HG02943 (cell line): ENCODE results near the gene SERTAD1.
"Not testable (repeated sequence)": the region's sequence is repeated elsewhere in the genome, so short reads cannot be mapped to it uniquely, and the experiment has no call there.

Source experiments
- ATAC-seq: cut with Tn5 transposase; IDR thresholded peaks from one replicate; pipeline ENCODE4 v1.9.1; 2021; ENCODE audit warnings: mild to moderate bottlenecking, low read depth, moderate library complexity; ENCODE audit not compliant: unreplicated experiment

SERTAD1 gene

DNA sequence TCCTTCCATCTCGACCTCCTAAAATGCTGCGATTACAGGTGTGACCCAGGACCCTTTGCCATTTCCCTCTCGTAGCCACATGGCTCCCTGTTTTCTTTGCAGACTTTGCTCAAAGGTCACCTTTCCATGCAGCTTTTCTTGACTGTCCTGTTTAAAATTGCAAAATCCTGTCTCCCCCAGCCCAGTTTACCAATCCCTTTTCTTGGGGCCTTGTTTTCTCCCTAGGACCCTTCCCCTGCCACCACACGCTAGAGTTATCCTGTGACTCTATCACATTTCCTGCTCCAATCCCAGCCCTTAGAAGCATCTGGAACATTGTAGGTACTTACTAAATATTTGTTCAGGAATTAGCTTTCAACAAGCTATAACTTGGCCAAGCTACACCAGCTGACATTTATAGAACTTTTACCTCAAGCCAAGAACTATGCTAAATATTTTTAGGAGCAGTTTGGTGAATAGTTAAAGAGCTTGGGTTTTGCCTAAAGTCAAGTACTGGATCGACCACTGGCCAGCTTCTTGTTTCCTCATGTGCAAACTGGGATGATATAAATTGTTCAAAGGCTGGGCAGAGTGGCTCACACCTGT is 27.5 kb upstream of the SERTAD1 start:
- ATAC-seq: no peak

- no peak for ATAC-seq
Observed at GRCh38 chr19:40452016-40452415, 26.2 kb upstream of the SERTAD1 start.

GRCh38 chr19:40450664-40451063 is 24.9 kb upstream of the SERTAD1 start:
- ATAC-seq: no peak

- ATAC-seq: no peak
Observed at GRCh38 chr19:40449506-40449905, 23.7 kb upstream of the SERTAD1 start.

DNA sequence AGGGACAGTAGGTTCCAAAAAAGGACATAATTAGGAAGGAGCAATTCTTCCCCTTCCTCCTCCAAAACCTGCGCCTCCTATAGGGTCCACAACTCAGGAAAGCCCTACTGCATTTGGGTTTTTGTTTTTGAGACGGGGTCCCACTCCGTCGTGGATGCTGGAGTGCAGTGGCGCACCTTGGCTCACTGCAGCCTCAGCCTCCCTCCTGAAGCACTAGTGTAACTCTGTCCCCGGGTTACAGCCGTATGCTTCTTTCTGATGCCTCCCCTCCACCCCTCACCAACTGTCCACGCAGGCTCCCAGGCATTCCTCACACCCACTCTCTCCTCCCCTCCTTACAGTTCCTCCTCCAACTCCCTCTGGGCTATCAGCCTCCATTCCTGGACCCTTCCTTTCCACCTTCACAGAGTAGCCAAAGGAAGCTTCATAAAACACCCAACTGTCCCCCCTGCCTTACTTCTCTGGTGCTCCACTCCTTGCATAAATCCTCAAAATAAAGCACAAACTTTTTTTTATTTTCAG is 20.5 kb upstream of the SERTAD1 start:
- no peak for ATAC-seq

DNA sequence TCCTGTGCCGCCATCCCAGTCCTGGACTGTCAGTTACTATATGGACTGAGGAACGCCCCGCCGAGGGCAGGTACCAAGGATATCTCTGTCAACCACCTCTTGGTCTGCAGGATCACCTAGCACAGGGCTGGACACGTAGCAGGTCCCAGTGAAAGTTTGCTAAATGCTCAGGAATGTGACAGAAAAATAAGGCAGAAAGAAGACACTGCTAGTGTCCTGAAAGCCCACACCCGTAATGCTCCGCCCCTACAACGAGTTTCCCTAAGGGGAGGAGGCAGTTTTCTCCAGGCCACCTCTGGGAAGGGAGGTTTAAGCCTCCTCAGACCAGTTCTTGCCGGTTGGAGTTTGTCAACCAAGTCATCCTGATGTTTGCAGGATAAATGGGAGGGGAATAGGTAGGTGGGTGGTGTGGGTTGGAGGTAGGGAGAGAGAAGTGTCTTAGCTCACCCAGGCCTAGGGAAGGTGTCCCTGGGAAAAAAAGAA is 20.0 kb upstream of the SERTAD1 start:
- no peak for ATAC-seq

DNA sequence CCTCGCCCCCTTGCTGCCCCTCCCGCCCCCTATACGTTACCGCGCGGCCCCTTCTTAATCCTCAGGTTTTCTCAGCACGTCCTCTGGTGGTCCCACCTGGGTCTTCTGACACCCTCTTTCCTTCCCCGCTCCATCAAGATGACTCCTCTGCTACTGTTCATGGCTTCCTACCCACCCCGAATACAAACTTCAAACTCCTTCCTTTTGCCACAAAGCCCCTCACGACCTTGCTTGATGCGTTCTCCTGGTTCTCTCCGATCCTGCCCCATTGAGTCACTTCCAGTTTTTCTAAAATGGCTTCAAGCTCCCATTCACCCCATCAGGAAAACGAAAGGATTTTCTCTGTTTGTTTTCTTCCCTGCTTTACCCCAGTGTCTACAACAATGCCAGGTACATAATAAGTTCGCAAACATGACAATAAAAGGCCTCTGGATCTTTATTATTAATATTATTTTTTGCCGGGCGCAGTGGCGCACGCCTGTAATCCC is 19.1 kb upstream of the SERTAD1 start:
- ATAC-seq: no peak

GRCh38 chr19:40444000-40444824 is 18.4 kb upstream of the SERTAD1 start, which contains the start of gene SERTAD3:
TSS of gene SERTAD3 (minus strand) at chr19:40444335. CDS start at chr19:40442080, 2,255 bp downstream.
- peak; percentile 63 for ATAC-seq

DNA sequence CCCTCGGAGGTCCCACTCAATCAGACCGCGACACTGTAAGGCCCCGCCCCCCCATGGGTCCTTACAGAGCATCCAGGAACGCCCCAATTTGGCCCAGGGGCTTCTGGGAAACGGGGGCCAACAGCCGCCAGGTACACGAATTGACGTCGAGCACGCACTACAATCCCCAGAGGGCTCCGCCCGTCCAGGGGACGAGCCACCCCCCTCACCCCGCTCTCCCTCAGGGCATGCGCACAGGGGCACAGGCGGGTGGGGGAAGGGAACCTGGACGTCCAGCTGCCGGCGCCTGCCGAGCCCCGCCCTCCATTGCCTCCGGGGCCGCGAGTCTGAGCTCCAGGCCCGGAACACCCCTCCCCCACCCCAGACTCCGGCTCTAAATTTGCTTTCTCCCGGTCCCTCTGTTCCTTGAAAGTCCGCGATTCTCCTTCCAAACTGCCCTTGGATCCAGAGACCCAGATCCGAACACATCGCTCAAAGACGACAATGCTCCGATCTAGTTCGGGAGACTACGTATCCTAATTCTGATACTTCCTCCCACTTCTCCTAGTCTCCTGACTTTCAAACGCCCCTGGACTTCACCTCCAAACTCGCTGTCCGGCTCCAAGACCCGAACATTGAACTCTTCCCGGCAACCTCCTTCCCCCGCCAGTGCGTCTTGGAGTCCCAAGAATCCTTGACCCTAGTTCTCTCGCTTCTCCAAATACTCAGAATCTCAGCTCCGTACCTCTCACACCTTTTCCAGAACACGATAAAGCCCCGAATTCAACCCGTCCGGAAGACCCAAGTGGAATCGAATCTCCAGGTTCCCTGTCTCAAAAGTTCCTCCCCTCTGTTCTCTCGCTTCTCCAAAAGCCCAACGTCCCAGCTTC is 17.6 kb upstream of the SERTAD1 start:
- ATAC-seq: peak; percentile 72

- ATAC-seq: no peak
Observed at GRCh38 chr19:40442328-40443130, 16.7 kb upstream of the SERTAD1 start.

GRCh38 chr19:40441719-40442253 is 16.0 kb upstream of the SERTAD1 start:
- ATAC-seq: no peak

GRCh38 chr19:40438284-40438683 is 12.5 kb upstream of the SERTAD1 start:
- no peak for ATAC-seq

DNA sequence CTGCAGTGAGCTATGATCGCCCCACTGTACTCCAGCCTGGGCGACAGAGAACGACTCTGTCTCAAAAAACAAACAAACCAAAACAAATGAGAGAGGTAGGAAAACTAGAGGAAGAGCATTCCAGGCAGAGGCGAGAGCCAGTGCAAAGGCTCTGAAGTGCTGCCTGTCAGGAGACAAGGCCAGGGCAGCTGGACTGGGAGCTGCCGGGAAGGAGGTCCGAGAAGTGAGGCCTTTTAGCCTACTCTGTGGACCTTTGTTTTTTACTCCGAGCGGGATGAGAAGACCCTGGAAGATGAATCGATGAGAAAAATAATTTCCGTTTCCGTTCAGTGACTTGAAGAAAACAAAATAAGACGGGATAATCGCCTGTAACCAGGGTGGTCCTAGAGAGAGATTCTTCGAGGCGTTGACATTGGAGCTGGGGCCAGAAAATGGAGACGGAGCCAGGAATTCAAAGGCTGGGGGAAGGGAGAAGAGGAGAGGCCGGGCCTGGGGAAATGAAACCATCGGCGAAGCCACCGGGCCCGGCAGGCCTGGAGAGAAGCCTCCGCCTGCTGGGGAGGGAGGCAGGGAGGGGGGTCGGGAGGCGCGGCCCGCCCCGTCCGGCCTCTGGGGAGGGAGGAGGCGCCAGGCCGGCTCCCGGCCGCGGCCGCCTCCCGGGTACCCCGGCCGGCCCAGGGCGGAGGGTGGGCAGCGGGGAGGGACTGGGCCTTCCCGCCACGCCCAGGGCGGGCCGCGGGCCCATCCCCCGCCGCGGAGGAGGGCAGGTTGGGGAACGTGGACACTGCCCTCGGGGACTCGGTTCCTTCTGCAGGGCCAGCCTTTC is 7.8 kb upstream of the SERTAD1 start:
- ATAC-seq: no peak

DNA sequence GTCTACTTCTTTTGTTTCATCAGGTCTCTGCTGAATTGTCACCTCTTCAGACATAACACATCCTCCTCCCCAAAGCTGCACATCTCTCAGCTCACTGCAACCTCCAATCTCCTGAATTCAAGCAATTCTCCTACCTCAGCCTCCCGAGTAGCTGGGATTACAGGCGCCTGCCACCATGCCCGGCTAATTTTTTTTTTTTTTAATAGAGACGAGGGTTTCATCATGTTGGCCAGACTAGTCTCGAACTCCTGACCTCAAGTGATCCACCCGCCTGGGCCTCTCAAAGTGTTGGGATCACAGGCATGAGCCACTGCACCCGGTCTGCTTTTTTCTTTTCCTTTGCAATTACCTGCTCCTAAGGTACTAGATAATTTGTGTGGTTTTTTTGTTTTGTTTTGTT is 7.0 kb upstream of the SERTAD1 start:
- not testable (repeated sequence) for ATAC-seq

DNA sequence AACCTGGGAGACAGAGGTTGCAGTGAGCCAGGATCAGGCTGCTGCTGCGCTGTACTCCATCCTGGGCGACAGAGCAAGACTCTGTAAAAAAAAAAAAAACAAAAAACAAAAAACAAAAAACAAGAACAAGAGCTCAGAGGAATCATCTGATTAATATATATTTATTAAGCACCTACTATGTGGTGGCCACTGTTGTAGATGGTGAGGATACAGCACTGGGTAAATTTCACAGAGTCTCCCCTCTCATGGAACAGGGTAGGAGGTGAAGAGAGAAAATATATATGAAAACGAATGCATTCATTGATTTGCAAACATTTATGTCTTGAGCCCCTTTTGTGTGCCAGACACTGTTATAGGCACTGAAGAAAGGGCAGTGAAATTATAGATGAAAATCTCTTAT is 5.9 kb upstream of the SERTAD1 start:
- ATAC-seq: no peak

GRCh38 chr19:40430242-40430641 is 4.5 kb upstream of the SERTAD1 start:
- not testable (repeated sequence) for ATAC-seq

GRCh38 chr19:40428197-40428596 is 2.4 kb upstream of the SERTAD1 start:
- not testable (repeated sequence) for ATAC-seq

DNA sequence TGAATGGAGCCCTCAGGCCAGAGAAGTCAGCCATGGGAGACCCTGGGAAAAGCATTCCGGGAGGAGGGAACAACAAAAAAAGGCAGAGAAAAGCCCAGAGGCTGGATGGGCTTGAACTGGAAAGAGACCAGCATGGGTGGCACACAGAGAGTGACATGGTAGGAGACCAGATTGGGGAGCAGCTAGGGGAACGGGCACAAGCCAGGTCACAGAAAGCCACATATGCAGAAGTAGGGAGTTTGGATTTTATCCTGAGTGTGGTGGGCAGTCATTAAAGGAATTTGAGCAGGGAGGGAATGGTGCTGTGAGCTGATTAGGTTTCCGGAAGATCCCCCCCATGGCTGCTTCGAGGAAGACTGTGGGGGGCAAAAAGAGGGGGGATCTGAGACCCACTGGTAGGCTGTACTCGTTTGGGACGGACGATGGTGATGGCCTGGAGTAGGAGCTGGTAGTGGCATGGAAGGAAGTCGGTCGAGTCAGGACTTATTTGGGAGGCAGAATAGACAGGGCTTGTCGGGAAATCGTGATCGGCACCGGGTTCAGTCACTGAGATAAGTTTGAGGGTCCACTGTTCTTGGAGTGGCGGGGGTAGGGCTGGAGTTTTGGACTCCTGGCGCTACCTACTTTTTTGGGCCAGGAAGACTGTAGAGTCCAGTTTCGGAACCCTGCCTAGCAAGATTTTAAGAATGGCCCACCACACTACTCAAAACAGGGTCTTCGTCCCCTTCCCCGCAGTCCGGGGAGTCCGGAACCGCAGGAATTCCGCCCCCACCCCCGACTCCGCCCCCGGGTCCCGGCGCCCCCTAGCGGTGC is 949 bp downstream of the SERTAD1 start:
- ATAC-seq: no peak
